HG02885 (cell line): ENCODE measurements around the gene CLPTM1.
"Not testable (repeated sequence)": the region's sequence is repeated elsewhere in the genome, so short reads cannot be mapped to it uniquely, and the experiment has no call there.

Experiments used
- ATAC-seq: cut with Tn5 transposase; IDR thresholded peaks from one replicate; pipeline ENCODE4 v1.9.1; 2021; ENCODE audit warnings: mild to moderate bottlenecking; ENCODE audit not compliant: unreplicated experiment, poor library complexity

Gene CLPTM1

DNA sequence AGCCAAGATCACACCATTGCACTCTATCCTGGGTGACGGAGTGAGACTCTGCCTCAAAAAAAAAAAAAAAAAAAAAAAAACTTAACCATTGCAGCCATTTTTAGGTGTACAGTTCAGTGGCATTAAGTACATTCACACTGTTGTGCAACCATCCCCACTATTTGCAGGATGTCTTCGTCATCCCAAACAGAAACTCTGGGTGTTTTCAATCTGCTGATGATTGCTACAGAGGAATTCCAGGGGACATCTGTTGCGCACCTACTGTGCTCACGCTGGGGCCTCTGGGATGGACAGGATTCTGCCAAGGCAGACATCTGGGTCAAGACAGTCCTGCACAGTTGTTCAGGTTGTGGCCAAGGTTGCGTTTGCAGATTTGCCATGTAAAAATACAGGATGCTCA is 15.5 kb upstream of the CLPTM1 start:
- no peak for ATAC-seq

GRCh38 chr19:44942067-44942571 is 13.1 kb upstream of the CLPTM1 start, which contains the start of gene APOC4:
TSS of gene APOC4 (plus strand) at chr19:44942237. CDS start at chr19:44942278, 41 bp downstream.
- ATAC-seq, result no peak

DNA sequence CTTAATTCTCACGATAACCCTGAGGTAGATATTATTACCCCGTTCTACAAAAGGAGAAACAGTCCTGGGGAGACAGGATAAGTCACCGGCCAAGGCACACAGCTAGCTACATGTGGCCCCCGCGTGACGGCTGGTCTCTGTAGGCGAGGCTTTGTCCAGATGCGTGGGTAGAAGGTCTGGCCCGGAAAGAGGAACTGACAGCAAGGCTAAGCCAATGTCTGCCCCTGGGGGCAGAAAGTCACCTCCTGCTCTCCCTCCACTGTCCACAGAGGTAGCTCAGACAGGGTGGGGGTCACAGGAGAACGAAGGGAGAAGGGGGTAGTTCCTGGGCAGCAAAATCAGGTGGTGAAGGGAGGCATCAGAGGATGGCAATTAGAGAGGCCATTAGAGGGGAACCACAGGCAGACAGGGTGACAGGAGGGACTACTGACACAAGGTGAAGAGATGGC is 11.4 kb upstream of the CLPTM1 start:
- ATAC-seq, result peak; percentile 81

DNA sequence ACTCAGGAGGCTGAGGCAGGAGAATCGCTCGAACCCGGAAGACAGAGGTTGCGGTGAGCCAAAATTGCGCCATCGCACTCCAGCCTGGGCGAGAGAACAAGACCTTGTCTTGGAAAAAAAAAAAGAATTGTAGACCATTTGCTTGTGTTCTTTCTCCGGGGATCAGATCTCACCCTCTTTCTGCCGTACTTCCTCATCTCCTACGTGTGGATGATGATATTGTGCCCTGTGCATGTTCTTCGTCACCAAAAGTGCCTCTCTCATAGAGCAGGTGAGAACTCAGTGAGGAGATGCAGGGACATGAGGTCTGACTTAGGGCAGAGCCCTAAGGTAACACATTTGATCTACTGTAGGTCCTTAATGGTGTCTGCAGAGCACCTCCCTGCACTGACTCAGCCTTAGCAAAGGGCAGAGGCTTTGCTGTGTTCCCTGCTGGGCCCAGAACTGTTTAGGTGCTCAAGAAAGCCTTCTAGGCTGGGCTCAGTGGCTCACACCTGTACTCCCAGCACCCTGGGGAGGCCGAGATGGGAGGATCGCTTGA is 8.1 kb upstream of the CLPTM1 start:
- ATAC-seq, result no peak

DNA sequence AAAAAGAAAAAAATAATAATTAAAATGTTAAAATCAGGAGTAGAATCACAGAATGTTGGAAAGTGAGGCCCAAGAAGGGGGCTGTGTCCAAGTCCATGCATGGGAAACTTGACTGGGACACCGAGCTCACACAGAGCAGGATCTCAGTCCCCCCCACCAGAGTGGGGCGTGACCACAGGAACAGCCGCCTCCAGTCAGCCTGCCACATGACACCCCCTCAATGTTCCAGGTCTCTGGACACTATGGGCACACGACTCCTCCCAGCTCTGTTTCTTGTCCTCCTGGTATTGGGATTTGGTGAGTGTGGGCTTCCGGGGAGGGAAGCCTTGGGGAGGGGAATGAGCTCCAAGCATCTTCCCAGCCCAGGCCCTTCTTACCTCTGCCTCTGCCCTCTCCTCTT is 6.9 kb upstream of the CLPTM1 start:
- ATAC-seq, result no peak

DNA sequence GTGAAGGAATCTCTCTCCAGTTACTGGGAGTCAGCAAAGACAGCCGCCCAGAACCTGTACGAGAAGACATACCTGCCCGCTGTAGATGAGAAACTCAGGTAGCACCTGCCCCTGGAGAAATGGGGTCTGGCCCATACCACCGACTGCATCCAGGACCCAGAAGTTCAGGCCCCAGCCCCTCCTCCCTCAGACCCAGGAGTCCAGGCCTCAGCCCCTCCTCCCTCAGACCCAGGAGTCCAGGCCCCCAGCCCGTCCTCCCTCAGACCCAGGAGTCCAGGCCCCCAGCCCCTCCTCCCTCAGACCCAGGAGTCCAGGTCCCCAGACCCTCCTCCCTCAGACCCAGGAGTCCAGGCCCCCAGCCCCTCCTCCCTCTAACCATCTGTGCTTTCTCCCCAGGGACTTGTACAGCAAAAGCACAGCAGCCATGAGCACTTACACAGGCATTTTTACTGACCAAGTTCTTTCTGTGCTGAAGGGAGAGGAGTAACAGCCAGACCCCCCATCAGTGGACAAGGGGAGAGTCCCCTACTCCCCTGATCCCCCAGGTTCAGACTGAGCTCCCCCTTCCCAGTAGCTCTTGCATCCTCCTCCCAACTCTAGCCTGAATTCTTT is 6.3 kb upstream of the CLPTM1 start:
- no peak for ATAC-seq

GRCh38 chr19:44949550-44949949 is 5.6 kb upstream of the CLPTM1 start:
- ATAC-seq, result no peak

- no peak for ATAC-seq
These were observed 3.7 kb upstream of the CLPTM1 start for GRCh38 chr19:44951179-44952159.

DNA sequence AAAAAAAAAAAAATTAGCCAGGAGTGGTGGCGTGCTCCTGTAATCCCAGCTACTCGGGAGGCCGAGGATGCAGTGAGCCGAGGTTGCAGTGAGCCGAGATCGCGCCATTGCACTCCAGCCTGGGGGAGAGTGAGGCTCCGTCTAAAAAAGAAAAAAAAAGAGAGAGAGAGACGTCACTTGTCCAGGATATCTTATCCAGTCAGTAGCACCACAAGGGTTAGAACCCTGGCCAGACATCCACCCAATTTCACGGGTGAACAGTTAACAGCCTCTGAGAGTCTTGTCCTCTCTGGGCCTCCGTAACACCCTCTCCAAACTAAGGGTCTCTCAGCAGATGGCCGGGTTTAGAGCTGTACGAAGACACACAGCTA is 917 bp upstream of the CLPTM1 start:
- ATAC-seq, result peak; percentile 7

DNA sequence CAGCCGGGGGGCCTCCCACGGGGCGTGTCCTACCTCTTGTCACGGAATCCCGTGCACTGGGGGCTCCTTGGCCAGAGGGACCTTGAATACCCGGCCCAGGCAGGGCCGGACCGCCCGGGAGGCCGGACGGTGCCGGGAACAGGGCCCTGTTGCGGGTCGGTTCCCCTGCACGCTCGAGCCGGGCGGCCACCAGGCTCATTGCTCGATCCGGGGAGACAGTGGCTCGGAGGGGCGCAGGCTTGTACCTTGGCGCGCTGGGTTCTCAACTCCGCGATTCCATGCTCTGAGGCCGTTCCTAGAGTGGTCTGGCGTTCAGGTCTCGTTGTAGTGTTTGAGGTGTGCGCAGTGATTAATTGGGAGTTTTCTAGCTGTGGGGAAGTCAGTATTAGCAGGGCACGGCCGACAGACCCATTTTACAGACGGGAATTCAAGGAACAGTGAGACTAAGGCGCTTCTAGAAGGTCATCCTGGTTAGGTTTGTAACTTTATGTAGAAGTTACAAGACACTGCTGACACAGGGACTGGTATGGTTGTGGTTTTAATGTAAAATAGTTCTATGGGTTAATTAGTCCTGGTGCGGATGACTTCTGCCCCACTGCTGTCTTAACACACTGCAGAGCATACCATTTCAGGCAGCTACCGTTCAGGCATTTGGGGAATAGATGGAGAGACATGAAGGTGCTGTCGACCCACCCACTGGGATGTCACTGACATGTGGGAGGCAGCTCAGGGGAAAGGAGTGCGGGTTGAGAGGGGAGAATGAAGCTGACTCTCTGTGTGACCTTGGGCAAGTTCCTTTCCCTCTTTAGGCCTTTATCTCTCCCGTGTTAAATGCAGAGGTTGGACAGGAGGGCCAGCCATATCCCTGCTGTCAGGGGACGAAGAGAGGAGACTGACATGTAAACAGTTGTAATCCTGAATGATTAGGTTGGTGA is 592 bp downstream of the CLPTM1 start:
- no peak for ATAC-seq

GRCh38 chr19:44957526-44957925 is 2.3 kb downstream of the CLPTM1 start:
- no peak for ATAC-seq

- no peak for ATAC-seq
These were observed 2.9 kb downstream of the CLPTM1 start for GRCh38 chr19:44958090-44958489.

DNA sequence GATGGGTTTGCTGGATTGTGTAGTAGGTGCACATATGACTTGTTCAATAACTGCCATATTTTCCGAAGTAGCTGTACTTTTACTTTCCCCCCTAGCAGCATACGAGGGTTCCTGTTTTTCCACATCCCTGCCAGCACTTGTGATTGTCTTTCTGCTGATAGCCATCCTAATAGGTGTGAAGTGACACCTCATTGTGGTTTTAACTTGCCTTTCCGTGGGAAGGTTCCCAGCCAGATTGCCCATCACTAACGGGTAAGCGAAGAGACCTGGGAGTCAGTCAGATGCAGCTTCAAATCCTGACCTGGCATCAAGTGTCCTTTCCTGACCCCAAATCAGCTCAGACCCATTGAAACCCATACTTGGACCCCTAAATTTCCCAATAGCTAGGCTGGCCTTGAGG is 4.5 kb downstream of the CLPTM1 start:
- no peak for ATAC-seq

- no peak for ATAC-seq
These were observed 5.9 kb downstream of the CLPTM1 start for GRCh38 chr19:44960906-44961728.

DNA sequence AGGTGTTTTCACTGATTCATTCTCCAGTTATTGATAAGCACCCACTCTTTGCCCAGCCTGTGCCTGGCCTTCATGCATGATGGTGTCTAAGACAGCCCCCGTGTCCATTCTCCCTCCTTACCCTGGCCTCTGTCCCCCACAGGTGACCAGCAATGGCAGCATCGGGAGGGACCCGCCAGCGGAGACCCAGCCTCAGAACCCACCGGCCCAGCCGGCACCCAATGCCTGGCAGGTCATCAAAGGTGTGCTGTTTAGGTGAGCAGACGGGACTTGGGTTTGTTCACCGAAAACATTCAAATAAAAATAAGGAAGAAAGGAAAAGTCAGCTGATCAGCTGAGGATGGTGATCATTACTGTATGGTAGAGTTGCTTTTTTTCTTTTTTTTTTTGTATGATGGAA is 6.6 kb downstream of the CLPTM1 start:
- ATAC-seq, result no peak

DNA sequence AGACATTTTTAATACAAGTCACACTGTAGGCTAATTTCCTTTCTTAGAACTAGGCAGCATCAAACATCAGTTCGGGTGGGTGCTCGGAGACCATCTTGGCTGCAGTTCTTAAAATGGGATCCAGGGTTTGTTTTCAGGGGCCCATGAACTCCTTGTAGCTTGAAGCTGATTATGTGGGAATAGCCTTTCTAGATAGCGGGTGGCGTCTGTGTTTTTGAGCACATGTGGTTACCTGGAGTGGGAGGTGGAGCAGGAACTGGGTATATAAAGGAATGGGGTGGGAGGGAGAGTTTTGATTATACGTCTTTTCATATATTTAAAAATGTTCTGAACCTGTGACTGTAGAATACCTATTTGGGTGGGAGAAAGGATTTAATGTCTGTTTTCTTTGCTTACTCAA is 12.9 kb downstream of the CLPTM1 start:
- no peak for ATAC-seq

DNA sequence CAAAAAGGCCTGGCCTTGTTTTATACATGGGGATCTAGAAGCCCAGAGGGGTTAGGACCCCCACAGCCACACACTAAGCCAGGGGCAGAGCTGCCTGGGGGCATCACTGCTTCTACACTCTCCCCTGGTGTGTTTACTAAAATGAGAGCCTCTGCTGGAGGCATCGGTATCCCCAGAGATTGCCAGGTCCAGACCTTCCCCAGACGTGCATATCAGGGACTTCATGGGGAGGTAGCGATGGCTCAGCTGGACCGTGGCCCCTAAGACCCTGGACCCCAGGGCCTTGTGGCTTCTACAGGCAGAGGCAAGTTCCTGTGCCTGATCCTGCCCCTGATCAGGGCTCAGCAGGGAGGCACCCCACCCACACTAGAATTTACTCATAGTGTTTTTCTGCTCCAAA is 13.5 kb downstream of the CLPTM1 start:
- no peak for ATAC-seq

DNA sequence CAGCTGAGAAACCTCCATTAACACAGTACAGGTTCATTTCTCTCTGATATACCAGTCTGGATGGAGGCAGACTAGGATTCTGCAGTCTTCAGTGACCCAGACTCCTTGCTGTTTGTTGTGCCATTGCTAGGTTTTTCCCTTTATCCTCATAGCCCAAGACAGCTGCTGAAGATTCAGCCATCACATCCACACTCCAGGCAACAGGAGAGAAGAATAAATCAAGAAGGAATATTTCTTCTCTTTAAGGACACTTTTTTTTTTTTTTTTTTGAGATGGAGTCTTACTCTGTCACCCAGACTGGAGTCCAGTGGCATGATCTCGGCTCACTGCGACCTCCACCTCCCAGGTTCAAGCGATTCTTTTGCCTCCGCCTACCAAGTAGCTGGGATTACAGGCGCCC is 14.3 kb downstream of the CLPTM1 start:
- no peak for ATAC-seq

DNA sequence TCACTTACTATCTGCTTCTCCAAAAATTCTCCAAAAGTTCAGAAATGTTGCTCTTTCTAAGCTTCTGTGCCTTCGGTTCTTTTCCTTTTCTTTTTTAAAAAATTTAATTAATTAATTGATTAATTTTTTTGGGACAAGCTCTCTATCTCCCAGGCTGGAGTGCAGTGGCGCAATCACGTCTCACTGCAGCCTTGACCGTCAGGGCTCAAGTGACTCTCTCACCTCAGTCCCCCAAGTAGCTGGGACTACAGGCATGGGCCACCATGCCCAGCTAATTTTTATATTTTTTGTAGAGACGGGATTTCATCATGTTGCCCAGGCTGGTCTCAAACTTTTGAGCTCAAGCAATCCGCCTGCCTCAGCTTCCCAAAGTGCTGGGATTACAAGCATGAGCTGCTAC is 16.3 kb downstream of the CLPTM1 start:
- not testable (repeated sequence) for ATAC-seq
